DOHH2 (cell line): ENCODE results near the gene VPS72.

Experiments
- H3F3A ChIP-seq: fragments of 200-600 bp; sonication (generic), shearing (Covaris generic); 2 replicates; pipeline ENCODE4 v1.6.0; 2016; ENCODE audit warnings: antibody characterized with exemption, mild to moderate bottlenecking; ENCODE audit not compliant: control insufficient read depth, insufficient read depth
- H3K27ac ChIP-seq: fragments of 200-600 bp; sonication (generic); 2 replicates; pipeline ENCODE4 v1.5.1; 2014; ENCODE audit warnings: low read depth, mild to moderate bottlenecking, low read length, moderate library complexity
- H3K27me3 ChIP-seq: fragments of 200-600 bp; sonication (generic); 2 replicates; pipeline ENCODE4 v1.6.1; 2014; ENCODE audit warnings: mild to moderate bottlenecking, low read length, mixed read lengths; ENCODE audit not compliant: control insufficient read depth
- H3K36me3 ChIP-seq: fragments of 200-600 bp; sonication (generic); 2 replicates; pipeline ENCODE4 v1.6.1; 2014; ENCODE audit warnings: mild to moderate bottlenecking, low read length, moderate library complexity, mixed read lengths; ENCODE audit not compliant: control insufficient read depth
- H3K4me1 ChIP-seq: fragments of 200-600 bp; sonication (generic); 2 replicates; pipeline ENCODE4 v1.6.1; 2014; ENCODE audit warnings: mild to moderate bottlenecking, low read length, mixed read lengths; ENCODE audit not compliant: control insufficient read depth
- H3K4me2 ChIP-seq: fragments of 200-600 bp; sonication (generic); 2 replicates; pipeline ENCODE4 v1.6.0; 2014; ENCODE audit warnings: mild to moderate bottlenecking, low read length, moderate library complexity
- H3K4me3 ChIP-seq: fragments of 200-600 bp; sonication (generic); 2 replicates; pipeline ENCODE4 v1.5.1; 2014; ENCODE audit warnings: mild to moderate bottlenecking, low read length, mixed read lengths
- H3K79me2 ChIP-seq: fragments of 200-600 bp; sonication (generic); 2 replicates; pipeline ENCODE4 v1.6.1; 2014; ENCODE audit warnings: mild to moderate bottlenecking, low read length, mixed read lengths; ENCODE audit not compliant: control insufficient read depth
- H3K9me2 ChIP-seq: fragments of 200-600 bp; sonication (generic); replicated peaks from 2 replicates; pipeline ENCODE4 v1.6.1; 2014; ENCODE audit warnings: mild to moderate bottlenecking, low read length, mixed read lengths; ENCODE audit not compliant: control insufficient read depth
- H3K9me3 ChIP-seq: fragments of 200-600 bp; sonication (generic); 2 replicates; pipeline ENCODE4 v1.6.1; 2014; ENCODE audit warnings: antibody characterized with exemption, low read length, mixed read lengths; ENCODE audit not compliant: control insufficient read depth, insufficient read depth
- H4K20me1 ChIP-seq: fragments of 200-600 bp; sonication (generic); 2 replicates; pipeline ENCODE4 v1.6.0; 2014; ENCODE audit warnings: low read depth, mild to moderate bottlenecking, antibody characterized with exemption, low read length, moderate library complexity; ENCODE audit not compliant: control insufficient read depth, insufficient read depth
- CTCF ChIP-seq: fragments of 200-600 bp; sonication (generic); IDR thresholded peaks from one replicate; pipeline ENCODE4 v1.5.1; 2014; ENCODE audit warnings: antibody characterized with exemption, mild to moderate bottlenecking, low read depth, low read length; ENCODE audit not compliant: poor library complexity, severe bottlenecking
- EZH2phosphoT487 ChIP-seq: fragments of 200-600 bp; sonication (generic); IDR thresholded peaks from 2 replicates; pipeline ENCODE4 v1.6.1; 2017; ENCODE audit warnings: borderline replicate concordance, mild to moderate bottlenecking, antibody characterized with exemption, low read length, moderate library complexity, mixed read lengths

Gene VPS72

GRCh38 chr1:151158751-151159251, 31.2 kb downstream of the VPS72 start:
- TF ChIP-seq CTCF (no peak), EZH2phosphoT487 (no peak)
- H3K9me2 ChIP-seq = no peaks in the 10 kb centered on the region

GRCh38 chr1:151158326-151158725, 31.7 kb downstream of the VPS72 start:
- peaks cover 29% of the 10 kb centered on the region for H3K36me3 ChIP-seq
- no peak for TF ChIP-seq EZH2phosphoT487
- no peak for TF ChIP-seq CTCF

More at GRCh38 chr1:151158751-151159251, 31.2 kb downstream of the VPS72 start:
- Histone ChIP-seq H3K9me3 (no peaks in the 10 kb centered on the region), H3K27me3 (no peaks in the 10 kb centered on the region), H3K27ac (peak overlapping the region; percentile 29), H3K4me2 (peak overlapping the region; percentile 95), H3K36me3 (peaks cover 29% of the 10 kb centered on the region), H3K4me3 (peak overlapping the region; percentile 26), H3K4me1 (peaks cover 43% of the 10 kb centered on the region), H4K20me1 (no peaks in the 10 kb centered on the region), H3F3A (peaks cover 21% of the 10 kb centered on the region), H3K79me2 (peaks cover 16% of the 10 kb centered on the region)

GRCh38 chr1:151157067-151157531, 32.9 kb downstream of the VPS72 start:
- Histone ChIP-seq H3K9me2 (no peaks in the 10 kb centered on the region), H3K27ac (peak overlapping the region; percentile 60), H3K9me3 (no peaks in the 10 kb centered on the region), H3K27me3 (no peaks in the 10 kb centered on the region), H3K4me1 (peaks cover 43% of the 10 kb centered on the region), H3K4me3 (peak overlapping the region; percentile 84), H3K79me2 (peaks cover 16% of the 10 kb centered on the region), H4K20me1 (no peaks in the 10 kb centered on the region), H3K36me3 (peaks cover 29% of the 10 kb centered on the region), H3F3A (peaks cover 15% of the 10 kb centered on the region), H3K4me2 (peak overlapping the region; percentile 95)
- TF ChIP-seq EZH2phosphoT487 = no peak
- TF ChIP-seq CTCF = no peak

More at GRCh38 chr1:151158326-151158725, 31.7 kb downstream of the VPS72 start:
- Histone ChIP-seq H3K9me3 (no peaks in the 10 kb centered on the region), H4K20me1 (no peaks in the 10 kb centered on the region), H3F3A (peaks cover 21% of the 10 kb centered on the region), H3K27ac (no peak overlapping the region), H3K4me1 (peaks cover 43% of the 10 kb centered on the region), H3K9me2 (no peaks in the 10 kb centered on the region), H3K79me2 (peaks cover 16% of the 10 kb centered on the region), H3K4me2 (peak overlapping the region; percentile 95), H3K4me3 (no peak overlapping the region; the same call in 1 of the 2 replicates), H3K27me3 (no peaks in the 10 kb centered on the region)
